Calu3 (cell line): ENCODE results near the gene MGST3. TPM values are rescaled to one million over a fixed set of nuclear protein-coding genes. Genes with fewer than 3 reads are reported as not detected.
"Not testable (repeated sequence)": the region's sequence is repeated elsewhere in the genome, so short reads cannot be mapped to it uniquely, and the experiment has no call there.

Experiments
- Bru-seq: library from RNA; stranded (reverse); fragments of 400-500 nt; gene quantifications from one replicate; lab custom pipeline; 2021; lab: Mats Ljungman, UMichigan
- BruChase-seq, 2 experiments: library from RNA; stranded (reverse); fragments of 400-500 nt; gene quantifications; one replicate each; lab custom pipeline; 2021; lab: Mats Ljungman, UMichigan
- BruUV-seq: library from RNA; stranded (reverse); fragments of 400-500 nt; replicated peaks from 2 replicates; lab custom pipeline; 2021; lab: Mats Ljungman, UMichigan
- CTCF ChIA-PET: fragments of 300-600 bp; sonication (Branson Sonifier 250); formaldehyde crosslinking; loops from one replicate; lab custom pipeline; 2022; ENCODE audit warnings: antibody characterized with exemption; lab: Charles Lee
- DNase-seq: peaks from one replicate; pipeline ENCODE4 v3.0.0; 2022
- H3K27ac Mint-ChIP-seq: one replicate; pipeline ENCODE4 v1.8.0; 2022; ENCODE audit warnings: mixed read lengths; ENCODE audit not compliant: unreplicated experiment
- H3K27me3 Mint-ChIP-seq: one replicate; pipeline ENCODE4 v1.8.0; 2022; ENCODE audit warnings: mixed read lengths; ENCODE audit not compliant: unreplicated experiment
- H3K36me3 Mint-ChIP-seq: one replicate; pipeline ENCODE4 v1.8.0; 2022; ENCODE audit warnings: mild to moderate bottlenecking, moderate library complexity, mixed read lengths; ENCODE audit not compliant: insufficient read depth, unreplicated experiment
- H3K4me1 Mint-ChIP-seq: one replicate; pipeline ENCODE4 v1.8.0; 2022; ENCODE audit warnings: mild to moderate bottlenecking, low read depth, mixed read lengths; ENCODE audit not compliant: unreplicated experiment
- H3K4me3 Mint-ChIP-seq: one replicate; pipeline ENCODE4 v1.8.0; 2022; ENCODE audit warnings: mild to moderate bottlenecking, low read depth, moderate library complexity, mixed read lengths; ENCODE audit not compliant: unreplicated experiment
- H3K9me3 Mint-ChIP-seq: one replicate; pipeline ENCODE4 v1.8.0; 2022; ENCODE audit warnings: low read depth, mixed read lengths; ENCODE audit not compliant: unreplicated experiment
- CTCF ChIP-seq: fragments of 200-600 bp; IDR thresholded peaks from one replicate; pipeline ENCODE4 v1.8.0; 2022; ENCODE audit warnings: antibody characterized with exemption; ENCODE audit not compliant: unreplicated experiment
- intact Hi-C: fragments of 100-400 bp; cut with micrococcal nuclease; formaldehyde crosslinking; loops from one replicate; pipeline ENCODE4 v1.10.0; 2022; ENCODE audit not compliant: unreplicated experiment
- long read RNA-seq: library from polyadenylated mRNA; stranded (forward); transcript quantifications from one replicate; pipeline ENCODE4 v2.0.0, GENCODE V29; 2022
- total RNA-seq: library from RNA; stranded (reverse); gene quantifications from 2 replicates; pipeline ENCODE4 v1.2.3, GENCODE V29; 2022

The MGST3 gene
- total RNA-seq: 136 and 139 TPM in 2 replicates
- percentile 76 among the genes with signal in this experiment for Bru-seq, nascent RNA
- BruChase-seq, experiment 1, labeled RNA remaining after a 6-hour chase: percentile 68 among the genes with signal in this experiment
- percentile 74 among the genes with signal in this experiment for BruChase-seq, experiment 2, labeled RNA remaining after a 2-hour chase
- long read RNA-seq, transcript MGST3-205 (6 exons, 1,015 nt): major isoform, 238 of 285 reads
- long read RNA-seq, partial matches to known transcripts: 14 of 285 reads
- long read RNA-seq, other reads (novel, unspliced or antisense): 25 of 285 reads

- peak; percentile 96 for DNase-seq
- Mint-ChIP-seq H3K4me1 (no peaks in the 10 kb centered on the region), H3K4me3 (no peak within 1 kb of the TSS), H3K27me3 (no peaks in the 10 kb centered on the region), H3K27ac (no peak within 1 kb of the TSS), H3K9me3 (no peaks in the 10 kb centered on the region), H3K36me3 (no peaks in the 10 kb centered on the region)
- CTCF ChIA-PET: interaction anchor here (0.5 to 0.9 kb wide), 3 partner anchors 29 to 163 kb away, joined by 3 to 4 read pairs (median 3); no protein-coding TSS in a partner anchor
- intact Hi-C loops: loop anchor here (2.0 to 10.0 kb wide), 2 partner anchors 66 to 214 kb away; no protein-coding TSS in a partner anchor
- BruUV-seq: no TSS peak
- TF ChIP-seq CTCF: no peak
Measured at GRCh38 chr1:165630629-165631341, at the start of gene MGST3. Gene MGST3 (plus strand): TSS chr1:165631234. CDS start chr1:165649848, 18,614 bp downstream.

GRCh38 chr1:165581926-165582325, 49.1 kb upstream of the MGST3 start:
- CTCF ChIA-PET: no interaction called here
- Mint-ChIP-seq H3K4me3 (no peak overlapping the region), H3K36me3 (no peaks in the 10 kb centered on the region), H3K9me3 (no peaks in the 10 kb centered on the region), H3K27me3 (peaks cover 58% of the 10 kb centered on the region), H3K27ac (no peak overlapping the region), H3K4me1 (no peaks in the 10 kb centered on the region)
- BruUV-seq: no TSS peak
- TF ChIP-seq CTCF: no peak
- DNase-seq: no peak
- intact Hi-C loops: no loop called here

- intact Hi-C loops: no loop called here
Measured at GRCh38 chr1:165586398-165586797, 44.6 kb upstream of the MGST3 start.

GRCh38 chr1:165591391-165591790, 39.6 kb upstream of the MGST3 start:
- H3K27me3 Mint-ChIP-seq: peaks cover 76% of the 10 kb centered on the region
- intact Hi-C loops: loop anchor here (5.0 to 10.0 kb wide), 2 partner anchors 334 to 447 kb away; no protein-coding TSS in a partner anchor
- CTCF ChIA-PET: interaction anchor here (0.7 to 1.9 kb wide), 3 partner anchors 198 to 278 kb away, joined by 3 to 17 read pairs (median 5); no protein-coding TSS in a partner anchor
- not testable (repeated sequence) for H3K4me3 Mint-ChIP-seq, H3K27ac Mint-ChIP-seq, H3K4me1 Mint-ChIP-seq, DNase-seq, H3K9me3 Mint-ChIP-seq, BruUV-seq, H3K36me3 Mint-ChIP-seq

More at GRCh38 chr1:165586398-165586797, 44.6 kb upstream of the MGST3 start:
- Mint-ChIP-seq H3K4me3 (no peak overlapping the region), H3K4me1 (no peaks in the 10 kb centered on the region), H3K27me3 (peaks cover 71% of the 10 kb centered on the region), H3K27ac (no peak overlapping the region), H3K36me3 (no peaks in the 10 kb centered on the region), H3K9me3 (no peaks in the 10 kb centered on the region)
- no peak for TF ChIP-seq CTCF
- BruUV-seq: no TSS peak
- CTCF ChIA-PET: interaction anchor here (1.0 to 1.5 kb wide), 2 partner anchors 12 to 193 kb away, joined by 4 read pairs; no protein-coding TSS in a partner anchor
- no peak for DNase-seq
